Occipital lobe (tissue), 2 donors: ENCODE data around the gene ITGA7. TPM values are rescaled to one million over a fixed set of nuclear protein-coding genes. Genes with fewer than 3 reads are reported as not detected.
"Not testable (repeated sequence)": the region's sequence is repeated elsewhere in the genome, so short reads cannot be mapped to it uniquely, and the experiment has no call there.

Experiments
- DNase-seq: peaks from one replicate; lab custom pipeline; 2025; lab: John Stamatoyannopoulos, UW
- total RNA-seq: library from RNA; depleted of rRNA; stranded (reverse); fragments of >200 nt; gene quantifications from one replicate; pipeline ENCODE4 v1.2.3, GENCODE V29; 2014

The ITGA7 gene
- total RNA-seq, 1 donor from 2014 or later: 6.2 TPM

DNA sequence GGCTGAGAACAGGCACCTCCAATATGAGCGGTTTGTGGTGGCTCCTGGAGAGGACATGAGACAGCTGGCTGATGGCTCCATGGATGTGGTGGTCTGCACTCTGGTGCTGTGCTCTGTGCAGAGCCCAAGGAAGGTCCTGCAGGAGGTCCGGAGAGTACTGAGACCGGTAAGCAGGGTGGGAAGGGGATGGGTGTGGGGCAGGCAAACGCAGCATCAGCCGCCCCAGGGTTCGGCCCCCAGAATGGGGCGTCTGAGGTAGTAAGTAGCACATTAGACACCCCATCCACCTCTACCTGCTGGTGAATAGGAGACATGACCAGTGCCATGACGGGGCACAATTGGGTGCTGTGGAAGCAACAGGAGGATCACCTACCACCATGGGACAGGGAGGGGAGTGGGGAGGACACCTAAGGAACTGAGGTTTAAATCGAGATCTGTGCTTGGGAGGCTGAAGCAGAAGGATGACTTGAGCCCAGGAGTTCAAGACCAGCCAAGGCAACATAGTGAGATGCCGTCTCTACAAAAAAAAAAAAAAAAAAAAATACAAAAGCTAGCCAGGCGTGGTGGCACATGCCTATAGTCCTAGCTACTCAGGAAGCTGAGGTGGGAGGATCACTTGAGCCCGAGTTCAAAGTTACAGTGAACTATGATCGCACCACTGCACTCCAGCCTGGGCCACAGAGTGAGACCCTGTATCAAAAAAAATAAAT is 25.5 kb downstream of the ITGA7 start:
- DNase-seq: no peak

DNA sequence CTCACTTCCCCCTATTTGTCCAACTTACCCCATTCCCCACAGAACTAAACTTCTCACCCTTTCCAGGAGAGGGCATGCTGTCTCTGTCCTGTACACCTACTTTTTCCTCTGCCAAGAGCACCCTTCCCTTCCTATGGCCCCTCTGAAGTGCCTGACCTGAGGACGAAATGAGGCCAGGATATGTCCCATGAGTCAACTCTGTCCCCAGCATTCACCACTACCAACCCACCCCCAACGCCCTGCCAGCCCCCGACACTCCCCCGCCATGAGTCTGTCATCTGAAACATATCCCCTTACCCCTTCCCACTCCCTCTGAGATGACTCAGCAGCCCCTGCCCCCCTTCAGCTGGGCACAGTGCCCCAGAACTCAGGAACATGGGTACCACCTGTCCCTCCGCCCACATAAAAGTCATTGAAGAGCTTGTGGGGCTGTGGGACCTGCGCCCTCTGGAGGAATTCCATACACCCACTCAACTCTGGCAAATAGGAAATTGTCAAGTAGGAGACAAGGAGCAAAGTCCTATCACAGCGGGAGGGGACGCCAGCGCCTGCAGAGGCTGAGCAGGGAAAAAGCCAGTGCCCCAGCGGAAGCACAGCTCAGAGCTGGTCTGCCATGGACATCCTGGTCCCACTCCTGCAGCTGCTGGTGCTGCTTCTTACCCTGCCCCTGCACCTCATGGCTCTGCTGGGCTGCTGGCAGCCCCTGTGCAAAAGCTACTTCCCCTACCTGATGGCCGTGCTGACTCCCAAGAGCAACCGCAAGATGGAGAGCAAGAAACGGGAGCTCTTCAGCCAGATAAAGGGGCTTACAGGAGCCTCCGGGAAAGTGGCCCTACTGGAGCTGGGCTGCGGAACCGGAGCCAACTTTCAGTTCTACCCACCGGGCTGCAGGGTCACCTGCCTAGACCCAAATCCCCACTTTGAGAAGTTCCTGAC is 26.3 kb downstream of the ITGA7 start:
- DNase-seq: peak; percentile 37

DNA sequence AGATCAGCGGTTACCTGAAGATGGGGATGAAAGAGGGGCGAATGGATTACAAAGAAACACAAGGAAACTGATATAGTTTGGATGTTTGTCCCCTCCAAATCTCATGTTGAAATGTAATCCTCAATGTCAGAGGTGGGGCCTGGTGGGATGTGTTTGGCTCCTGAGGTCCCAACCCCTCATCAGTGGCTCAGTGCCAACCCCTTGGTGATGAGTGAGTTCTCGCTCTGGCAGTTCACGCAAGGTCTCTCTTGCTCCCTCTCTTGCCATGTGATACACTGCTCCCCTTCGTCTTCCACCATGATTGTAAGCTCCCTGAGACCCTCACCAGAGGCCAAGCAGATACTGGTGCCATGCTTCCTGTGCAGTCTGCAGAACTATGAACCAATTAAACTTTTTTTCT is 28.0 kb downstream of the ITGA7 start:
- DNase-seq: no peak

DNA sequence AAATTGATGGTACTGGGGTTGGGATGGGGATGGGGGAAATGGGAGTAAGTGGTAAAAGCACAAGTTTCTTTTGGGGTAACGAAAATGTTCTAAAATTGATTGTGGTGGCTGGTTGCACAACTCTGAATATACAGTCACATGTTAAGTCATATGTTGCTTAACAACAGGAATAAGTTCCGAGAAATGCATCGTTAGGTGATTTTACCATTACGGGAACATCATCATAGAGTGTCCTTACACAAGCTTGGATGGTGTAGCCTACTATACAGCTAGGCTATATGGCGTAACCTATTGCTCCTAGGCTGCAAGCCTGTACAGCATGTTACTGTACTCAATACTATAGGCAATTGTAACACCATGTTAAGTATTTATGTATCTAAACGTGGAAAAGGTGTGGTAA is 31.0 kb downstream of the ITGA7 start:
- no peak for DNase-seq

DNA sequence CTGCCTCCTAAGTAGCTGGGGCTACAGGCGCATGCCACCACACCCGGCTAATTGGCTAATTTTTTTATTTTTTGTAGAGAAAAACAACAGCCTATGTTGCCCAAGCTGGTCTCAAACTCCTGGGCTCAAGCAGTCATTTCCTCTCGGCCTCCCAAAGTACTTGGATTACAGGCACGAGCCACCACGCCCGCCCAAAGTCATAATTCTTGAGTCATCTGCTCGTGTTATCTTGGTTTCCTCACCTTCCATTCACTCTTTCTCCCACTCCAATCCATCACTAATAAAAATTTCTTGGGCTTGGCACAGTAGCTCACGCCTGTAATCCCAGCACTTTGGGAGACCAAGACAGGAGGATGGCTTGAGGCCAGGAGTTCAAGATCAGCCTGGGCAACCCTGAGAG is 32.0 kb downstream of the ITGA7 start:
- no peak for DNase-seq

DNA sequence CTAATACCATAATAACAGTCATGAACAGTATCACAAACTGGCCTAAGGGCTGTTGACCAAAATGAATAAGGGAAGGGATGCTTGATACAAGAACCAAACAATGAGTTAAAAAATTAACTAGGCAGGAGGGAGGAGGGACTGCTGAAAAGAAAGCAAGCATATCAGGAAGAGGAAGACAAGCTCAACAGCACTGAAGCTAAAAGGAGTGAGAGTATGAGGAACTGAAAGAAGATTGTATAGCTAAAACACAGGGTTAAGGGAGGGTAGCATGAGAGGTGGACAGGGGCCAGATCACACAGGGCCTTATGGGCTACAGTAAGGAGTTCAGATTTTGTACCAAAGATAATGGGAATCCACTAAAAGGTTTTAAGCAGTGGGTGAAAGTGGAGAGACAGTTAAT is 34.1 kb downstream of the ITGA7 start:
- DNase-seq: no peak

DNA sequence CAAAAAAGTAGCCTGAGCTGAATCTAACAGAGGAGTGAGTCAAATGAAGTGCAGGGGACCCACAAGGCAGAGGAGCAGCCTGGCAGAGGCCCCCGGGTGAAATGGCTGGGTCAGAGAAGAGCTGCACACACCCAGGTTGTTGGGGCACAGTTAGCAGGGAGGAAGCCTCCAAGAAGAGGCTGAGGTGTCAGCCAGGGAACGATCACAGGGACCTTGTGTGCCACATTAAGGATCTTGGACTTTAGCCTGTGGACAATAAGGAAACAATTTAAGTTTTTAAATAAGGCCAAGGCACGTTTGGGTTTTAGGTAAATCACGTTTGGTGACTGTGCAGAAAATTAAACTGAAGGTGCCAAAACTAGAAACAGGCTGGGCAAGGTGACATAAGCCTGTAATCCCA is 36.0 kb downstream of the ITGA7 start:
- no peak for DNase-seq

DNA sequence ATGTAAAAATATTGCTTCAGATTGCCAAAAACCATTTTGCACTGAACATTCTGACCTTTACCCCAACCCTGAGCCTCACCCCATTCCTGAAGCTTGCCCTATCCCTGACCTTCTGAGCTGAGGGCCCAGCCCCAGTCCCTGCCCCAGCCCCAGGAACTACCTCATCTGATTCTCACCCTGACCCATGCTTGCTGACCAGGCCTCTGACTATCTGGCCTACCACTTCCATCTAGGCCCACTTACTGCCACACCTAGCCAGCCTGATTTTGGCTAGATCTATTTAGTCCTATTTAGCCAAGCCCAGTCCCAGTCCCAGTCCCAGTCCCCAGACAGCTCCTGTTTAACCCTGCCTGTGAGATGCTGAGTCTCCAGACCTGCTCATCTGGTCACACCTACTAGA is 37.4 kb downstream of the ITGA7 start:
- DNase-seq: no peak

DNA sequence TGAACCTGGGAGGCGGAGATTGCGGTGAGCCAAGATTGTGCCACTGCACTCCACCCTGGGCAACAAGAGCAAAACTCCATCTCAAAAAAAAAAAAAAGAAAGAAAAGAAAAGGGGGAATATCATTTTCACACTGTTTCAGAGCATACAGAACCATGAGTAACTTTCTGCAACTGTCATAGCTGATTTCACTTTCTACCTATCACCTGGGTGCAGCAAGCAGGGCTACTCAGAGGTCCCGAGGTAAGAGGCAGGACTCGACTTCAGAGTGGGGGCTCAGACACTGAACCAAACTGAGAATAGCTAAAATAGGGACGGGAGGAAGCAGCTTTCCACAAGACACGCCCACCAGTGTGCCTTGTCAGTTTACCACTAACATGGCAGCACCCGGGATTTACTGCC is 41.2 kb downstream of the ITGA7 start:
- no peak for DNase-seq

DNA sequence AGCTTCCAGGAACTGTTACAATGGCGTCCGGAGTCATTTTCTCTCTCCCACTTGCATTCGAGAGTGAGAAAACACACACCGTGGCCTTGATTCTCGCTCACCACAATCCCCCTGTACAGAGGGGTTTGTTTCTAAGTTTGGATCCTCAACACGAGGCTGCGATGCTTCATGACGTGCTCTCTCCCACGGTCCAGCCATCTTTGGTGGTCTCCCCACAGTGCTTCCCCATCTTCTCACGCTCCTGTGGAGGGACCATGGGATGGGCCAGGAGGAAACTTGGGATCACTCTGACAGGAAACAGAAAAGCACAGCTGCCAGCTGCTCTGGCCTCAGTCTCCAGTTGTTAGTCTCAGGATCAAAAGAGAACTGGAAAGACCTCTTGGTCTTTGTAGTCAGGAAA is 42.9 kb downstream of the ITGA7 start:
- DNase-seq: no peak

DNA sequence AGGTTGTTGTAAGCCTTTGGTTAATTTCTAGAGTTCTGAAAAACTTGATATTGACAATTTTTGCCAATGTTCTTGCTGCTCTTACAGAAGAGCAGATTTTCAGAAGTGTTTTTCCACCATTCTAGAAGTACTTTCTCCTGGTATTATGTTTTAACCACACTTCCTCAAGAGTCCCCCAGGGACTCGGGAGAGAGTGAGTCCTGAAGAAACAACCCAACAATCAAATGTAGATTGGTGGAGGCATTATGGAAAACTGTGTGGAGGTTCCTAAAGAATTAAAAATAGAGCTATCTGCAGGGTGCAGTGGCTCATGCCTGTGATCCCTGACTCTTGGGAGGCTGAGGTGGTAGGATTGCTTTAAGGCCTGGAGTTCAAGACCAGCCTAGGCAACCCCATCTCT is 44.3 kb downstream of the ITGA7 start:
- DNase-seq: no peak

DNA sequence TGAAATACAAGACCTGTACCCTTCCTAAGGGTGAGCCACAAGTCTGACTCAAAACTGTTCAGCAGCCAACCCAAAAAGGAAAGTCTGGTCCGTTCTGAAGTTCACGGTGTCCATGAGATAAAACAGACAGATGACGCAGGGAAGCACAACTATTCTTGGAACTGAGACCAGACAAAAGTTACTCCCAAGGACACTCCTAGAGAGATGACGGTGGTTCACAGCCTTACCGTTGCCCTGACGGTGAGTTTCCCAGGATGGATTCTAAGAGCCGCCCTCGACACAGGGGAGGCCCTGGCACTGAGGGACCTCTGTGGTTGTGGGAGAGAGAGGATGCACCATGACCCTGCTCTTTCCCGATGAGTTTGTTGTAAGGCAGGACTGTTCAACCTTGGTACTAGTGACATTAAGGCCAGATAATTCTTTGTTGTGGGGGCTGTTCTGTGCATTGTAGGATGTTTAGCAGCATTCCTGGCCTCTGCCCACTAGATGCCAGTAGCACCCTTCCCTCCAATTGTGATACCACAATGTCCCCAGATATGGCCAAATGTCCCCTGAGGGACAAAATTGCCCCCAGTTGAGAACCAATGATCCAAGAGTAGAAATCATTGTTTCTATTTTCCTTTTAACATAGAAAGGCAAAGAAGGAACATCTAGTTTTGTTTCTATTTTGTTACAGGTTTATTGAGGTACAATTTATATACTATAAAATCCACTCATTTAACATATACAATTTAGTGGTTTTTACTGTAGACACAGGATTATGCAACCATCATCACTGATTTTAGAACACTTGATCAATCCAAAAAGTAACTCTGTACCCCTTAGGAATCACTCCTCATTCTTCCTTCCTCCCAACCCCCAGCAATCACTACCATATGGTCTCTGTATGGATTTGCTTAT is 48.0 kb downstream of the ITGA7 start:
- no peak for DNase-seq

DNA sequence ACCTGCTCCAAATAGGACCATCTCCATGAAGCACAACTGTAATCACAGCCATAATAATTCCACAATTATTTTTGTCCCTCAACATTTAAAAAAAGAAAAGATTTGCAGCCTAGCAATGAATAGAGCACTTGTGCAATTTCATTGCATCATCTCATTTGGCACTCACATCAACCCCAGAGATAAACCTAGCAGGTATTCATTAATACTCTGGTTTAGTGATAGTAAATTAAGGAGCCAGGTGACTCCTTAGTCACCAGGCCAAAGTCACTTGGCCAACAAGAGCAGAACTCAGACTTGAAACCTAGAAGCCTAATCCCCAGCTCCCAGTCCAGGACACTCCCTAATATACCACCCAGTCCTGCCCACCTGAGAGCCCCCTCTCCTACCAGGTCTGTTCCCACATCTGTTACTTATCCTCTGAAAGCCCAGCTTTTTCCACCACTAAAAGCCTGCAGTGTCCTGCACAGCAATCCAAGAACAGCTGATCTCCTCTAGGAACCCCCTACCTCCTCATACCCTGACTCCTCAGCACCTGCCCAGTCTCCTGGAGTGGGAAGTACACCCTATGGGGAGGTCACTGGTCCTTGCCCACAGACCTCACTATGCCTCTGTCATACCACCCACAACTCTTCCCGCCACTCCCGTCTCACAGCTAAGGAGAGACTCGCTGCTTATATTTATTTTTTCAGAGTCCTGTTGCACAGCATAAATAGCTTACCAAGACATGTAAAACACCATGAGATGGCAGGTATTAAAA is 48.9 kb downstream of the ITGA7 start:
- DNase-seq: no peak

DNA sequence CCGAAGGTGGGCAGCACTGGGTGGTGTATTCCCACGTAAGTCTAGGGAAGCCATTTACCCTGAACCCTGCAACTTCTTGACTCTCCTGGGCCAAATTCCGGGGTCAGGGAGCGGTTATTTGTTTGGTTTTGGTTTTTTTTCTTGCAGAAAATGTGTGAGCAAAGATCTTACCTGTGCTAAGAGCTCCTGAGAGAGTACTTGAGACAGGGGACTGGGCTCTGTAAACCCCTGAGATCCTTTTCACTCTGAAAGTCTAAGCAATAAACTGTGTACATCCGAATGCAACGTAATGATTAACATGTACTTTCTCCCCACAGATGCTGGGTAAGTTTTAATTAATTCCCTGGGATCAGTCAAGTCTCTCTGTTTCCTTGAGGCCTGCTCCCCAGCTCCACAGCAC is 49.5 kb downstream of the ITGA7 start:
- DNase-seq: no peak

DNA sequence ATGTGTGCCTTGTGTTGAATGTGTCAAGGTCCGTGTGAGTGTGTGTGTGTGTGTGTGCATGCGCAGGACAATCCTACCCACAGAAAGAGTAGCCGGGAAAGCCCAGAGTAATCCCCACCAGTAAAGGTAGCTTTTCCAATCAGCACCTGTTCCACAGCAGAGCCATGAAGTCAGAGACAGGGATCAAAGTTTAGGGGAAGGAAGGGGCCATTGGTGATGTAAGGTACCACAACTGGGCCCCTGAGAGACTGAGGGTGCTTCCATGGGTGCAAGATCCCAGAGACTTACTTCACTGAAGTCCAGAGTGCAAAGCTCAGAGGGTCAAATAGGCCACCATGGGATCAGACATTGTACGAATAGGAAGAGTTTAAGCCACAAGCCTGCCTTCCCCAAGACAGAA is 50.5 kb downstream of the ITGA7 start:
- no peak for DNase-seq

DNA sequence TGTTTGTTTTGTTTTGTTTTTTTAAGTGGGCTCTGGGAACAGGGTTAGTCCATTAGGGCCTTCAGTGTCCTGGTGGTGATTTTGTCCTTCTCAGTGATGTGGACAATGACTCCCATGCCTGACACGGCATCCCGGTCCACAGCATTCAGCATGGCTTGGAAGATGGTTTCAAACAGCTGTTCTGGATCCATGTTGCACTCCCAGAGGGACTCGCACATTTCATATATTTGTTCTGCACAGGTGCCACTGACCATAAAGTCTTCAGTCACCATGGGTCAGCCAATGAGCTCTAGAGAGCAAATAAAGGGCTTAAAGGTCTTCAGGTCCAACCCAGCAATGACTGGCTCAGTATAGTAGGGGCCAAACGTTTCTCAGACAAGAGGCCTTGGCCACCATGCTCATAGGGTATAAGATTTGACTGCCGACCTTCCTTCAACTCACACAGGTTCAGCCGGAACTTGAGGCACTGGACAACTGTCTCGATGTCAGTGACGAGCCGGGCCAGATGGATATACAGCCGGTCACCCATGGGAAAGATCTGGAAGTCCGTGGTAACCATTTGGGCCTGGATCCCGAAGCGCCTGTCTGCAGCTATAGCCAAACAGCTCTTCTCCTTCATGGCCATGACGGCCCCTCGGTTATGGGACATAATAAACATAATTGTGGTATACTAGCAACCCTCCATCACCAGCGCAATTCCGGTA is 53.0 kb downstream of the ITGA7 start:
- DNase-seq: no peak

DNA sequence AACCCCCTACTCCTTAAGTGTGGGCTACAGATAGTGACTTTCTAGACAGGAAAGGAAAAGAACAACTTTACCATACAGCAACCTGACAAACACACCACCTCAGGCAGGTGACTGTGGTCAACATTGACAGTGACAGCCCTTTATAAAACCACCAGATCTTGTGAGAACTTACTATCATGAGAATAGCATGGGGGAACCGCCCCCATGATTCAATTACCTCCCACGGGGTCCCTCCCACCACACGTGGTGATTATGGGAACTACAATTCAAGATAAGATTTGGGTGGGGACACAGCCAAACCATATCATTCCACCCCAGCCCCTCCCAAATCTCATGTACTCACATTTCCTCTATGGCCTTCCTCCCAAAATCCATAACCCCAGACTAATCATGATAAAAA is 54.7 kb downstream of the ITGA7 start:
- DNase-seq: no peak

DNA sequence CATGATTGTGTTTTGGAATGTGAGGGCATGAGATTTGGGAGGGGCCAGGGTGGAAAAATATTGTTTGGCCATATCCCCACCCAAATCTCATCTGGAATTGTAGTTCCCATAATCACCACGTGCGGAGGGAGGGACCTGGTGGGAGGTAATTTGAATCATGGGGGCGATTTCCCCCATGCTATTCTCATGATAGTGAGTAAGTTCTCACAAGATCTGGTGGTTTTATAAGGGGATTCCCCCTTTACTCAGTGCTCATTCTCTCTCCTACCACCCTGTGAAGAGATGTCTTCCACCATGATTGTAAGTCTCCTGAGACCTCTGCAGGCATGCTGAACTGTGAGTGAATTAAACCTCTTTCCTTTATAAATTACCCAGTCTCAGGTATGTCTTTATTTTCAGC is 55.4 kb downstream of the ITGA7 start:
- no peak for DNase-seq

DNA sequence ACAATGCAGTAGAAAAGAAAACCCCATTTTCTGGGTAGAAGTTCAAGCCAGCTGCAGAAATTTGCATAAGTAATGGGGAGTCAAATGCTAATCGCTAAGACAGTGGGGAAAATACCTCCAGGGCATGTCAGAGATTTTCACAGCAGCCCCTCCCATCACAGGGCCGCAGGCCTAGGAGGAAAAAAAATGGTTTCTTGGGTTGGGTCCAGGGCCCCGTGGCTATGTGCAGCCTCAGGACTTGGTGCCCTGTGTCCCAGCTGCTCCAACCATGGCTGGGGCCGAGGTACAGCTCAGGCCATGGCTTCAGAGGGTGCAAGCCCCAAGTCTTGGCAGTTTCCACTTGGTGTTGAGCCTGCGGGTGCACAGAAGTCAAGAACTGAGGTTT is 56.4 kb downstream of the ITGA7 start:
- DNase-seq: no peak

DNA sequence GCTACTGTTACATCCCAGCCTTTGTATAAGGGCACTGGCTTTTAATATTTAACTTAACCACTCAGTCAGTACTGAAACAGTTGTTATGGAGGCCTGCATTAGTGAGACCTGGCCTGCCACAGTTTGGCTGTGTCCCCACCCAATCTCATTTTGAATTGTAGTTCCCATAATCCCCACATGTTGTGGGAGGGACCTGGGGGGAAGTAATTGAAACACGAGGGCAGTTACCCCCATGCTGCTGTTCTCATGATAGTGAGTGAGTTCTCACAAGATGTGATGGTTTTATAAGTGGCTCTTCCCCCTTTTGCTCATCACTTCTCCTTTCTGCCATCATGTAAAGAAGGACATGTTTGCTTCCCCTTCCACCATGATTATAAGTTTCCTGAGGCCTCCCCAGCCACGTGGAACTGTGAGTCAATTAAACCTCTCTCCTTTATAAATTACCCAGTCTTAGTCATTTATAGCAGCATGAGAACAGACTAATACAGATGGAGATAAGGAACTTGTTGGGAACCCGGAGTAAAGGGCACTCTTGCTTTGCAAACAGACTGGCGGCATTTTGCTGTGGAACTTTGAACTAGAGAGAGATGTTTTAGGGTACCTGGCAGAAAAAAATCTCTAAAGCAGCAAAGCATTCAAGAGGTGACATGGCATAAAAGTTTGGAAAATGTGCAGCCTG is 56.9 kb downstream of the ITGA7 start:
- not testable (repeated sequence) for DNase-seq
